Measurements from ENCODE around the gene KCTD21.
"Not testable (repeated sequence)": the region's sequence is repeated elsewhere in the genome, so short reads cannot be mapped to it uniquely, and the experiment has no call there.

GRCh38 chr11:78175862-78176261, 12.6 kb downstream of the KCTD21 start:
- TF ChIP-seq, protein P1, sequence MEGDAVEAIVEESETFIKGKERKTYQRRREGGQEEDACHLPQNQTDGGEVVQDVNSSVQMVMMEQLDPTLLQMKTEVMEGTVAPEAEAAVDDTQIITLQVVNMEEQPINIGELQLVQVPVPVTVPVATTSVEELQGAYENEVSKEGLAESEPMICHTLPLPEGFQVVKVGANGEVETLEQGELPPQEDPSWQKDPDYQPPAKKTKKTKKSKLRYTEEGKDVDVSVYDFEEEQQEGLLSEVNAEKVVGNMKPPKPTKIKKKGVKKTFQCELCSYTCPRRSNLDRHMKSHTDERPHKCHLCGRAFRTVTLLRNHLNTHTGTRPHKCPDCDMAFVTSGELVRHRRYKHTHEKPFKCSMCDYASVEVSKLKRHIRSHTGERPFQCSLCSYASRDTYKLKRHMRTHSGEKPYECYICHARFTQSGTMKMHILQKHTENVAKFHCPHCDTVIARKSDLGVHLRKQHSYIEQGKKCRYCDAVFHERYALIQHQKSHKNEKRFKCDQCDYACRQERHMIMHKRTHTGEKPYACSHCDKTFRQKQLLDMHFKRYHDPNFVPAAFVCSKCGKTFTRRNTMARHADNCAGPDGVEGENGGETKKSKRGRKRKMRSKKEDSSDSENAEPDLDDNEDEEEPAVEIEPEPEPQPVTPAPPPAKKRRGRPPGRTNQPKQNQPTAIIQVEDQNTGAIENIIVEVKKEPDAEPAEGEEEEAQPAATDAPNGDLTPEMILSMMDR (IDR thresholded peaks at IDR 0.05): not testable (repeated sequence)
- not testable (repeated sequence) for TF ChIP-seq EZH2, EZH2phosphoT487 (IDR thresholded peaks at IDR 0.05)

Measured in neural progenitor cell (in vitro differentiated cells).